Muscle layer of duodenum (tissue), 2 donors: ENCODE results near the gene KAT2B.

Experiments used
- H3K27ac ChIP-seq: one replicate; pipeline ENCODE4 v1.7.0; 2013; ENCODE audit warnings: mild to moderate bottlenecking, low read length
- H3K27me3 ChIP-seq: one replicate; pipeline ENCODE4 v1.7.0; 2013; ENCODE audit warnings: low read depth, mild to moderate bottlenecking, control low read depth, low read length
- H3K36me3 ChIP-seq, 2 donors: one replicate each; pipeline ENCODE4 v1.7.0; 2013; ENCODE audit warnings: low read length in 2 of 2, control low read depth in 1 of 2, mild to moderate bottlenecking in 1 of 2; ENCODE audit not compliant: insufficient read depth in 2 of 2, control insufficient read depth in 1 of 2
- H3K4me1 ChIP-seq, 2 donors: one replicate each; pipeline ENCODE4 v1.7.0; 2013; ENCODE audit warnings: low read length in 2 of 2, mild to moderate bottlenecking in 2 of 2, control low read depth in 1 of 2, moderate library complexity in 1 of 2; ENCODE audit not compliant: insufficient read depth in 2 of 2, control insufficient read depth in 1 of 2
- H3K4me3 ChIP-seq, 2 donors: one replicate each; pipeline ENCODE4 v1.7.0; 2013; ENCODE audit warnings: low read length in 2 of 2, low read depth in 1 of 2, mild to moderate bottlenecking in 1 of 2
- H3K9me3 ChIP-seq, 2 donors: one replicate each; pipeline ENCODE4 v1.7.0; 2013; ENCODE audit warnings: low read length in 2 of 2, control low read depth in 1 of 2, mild to moderate bottlenecking in 1 of 2; ENCODE audit not compliant: control insufficient read depth in 1 of 2
- donor health status: healthy.

The KAT2B gene

DNA sequence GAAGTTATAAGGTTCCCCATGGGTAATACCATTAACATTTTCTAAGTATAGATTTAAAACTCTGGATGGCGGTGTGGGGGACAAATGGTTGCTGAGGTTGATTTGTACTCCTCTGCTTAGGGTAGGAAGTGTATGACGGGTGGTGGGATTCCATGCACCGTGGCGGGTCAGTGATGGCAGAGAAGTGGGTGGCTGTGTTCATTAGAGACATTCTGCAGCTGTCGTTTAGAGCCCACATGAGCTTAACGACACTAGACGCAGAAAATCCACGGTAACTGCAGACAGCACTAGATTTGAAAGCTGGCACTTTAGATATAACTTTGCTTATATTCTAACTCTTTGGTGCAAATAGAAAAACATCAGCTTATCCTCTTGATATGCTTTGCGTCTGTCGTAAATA, 108.2 kb downstream of the KAT2B start:
- no peak overlapping the region for H3K4me3 ChIP-seq
- no peaks in the 10 kb centered on the region for H3K9me3 ChIP-seq
- no peak overlapping the region for H3K27ac ChIP-seq
- H3K36me3 ChIP-seq = peaks cover 4 to 28% of the 10 kb centered on the region in 2 donors
- no peaks in the 10 kb centered on the region for H3K27me3 ChIP-seq
- no peaks in the 10 kb centered on the region for H3K4me1 ChIP-seq

DNA sequence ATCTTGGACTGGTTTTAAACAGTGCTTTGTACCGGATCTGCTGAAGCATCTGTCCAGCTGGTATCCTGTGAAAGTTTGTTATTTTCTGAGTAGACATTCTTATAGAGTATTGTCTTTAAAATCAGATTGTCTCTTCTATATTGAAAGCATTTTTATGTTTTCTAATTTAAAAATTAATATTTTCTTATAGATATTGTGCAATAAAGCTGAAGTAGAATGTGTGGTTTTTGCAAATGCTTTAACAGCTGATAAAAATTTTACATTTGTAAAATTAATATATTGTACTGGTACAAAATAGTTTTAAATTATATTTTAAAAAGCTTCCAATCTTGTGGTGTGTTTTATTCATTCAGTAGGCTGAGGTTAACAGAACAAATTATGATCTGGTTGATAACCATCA, 113.8 kb downstream of the KAT2B start:
- Histone ChIP-seq H3K9me3 (no peaks in the 10 kb centered on the region), H3K27me3 (no peaks in the 10 kb centered on the region), H3K4me3 (no peak overlapping the region), H3K36me3 (peaks cover 0 to 21% of the 10 kb centered on the region in 2 donors), H3K4me1 (no peaks in the 10 kb centered on the region), H3K27ac (no peak overlapping the region)

DNA sequence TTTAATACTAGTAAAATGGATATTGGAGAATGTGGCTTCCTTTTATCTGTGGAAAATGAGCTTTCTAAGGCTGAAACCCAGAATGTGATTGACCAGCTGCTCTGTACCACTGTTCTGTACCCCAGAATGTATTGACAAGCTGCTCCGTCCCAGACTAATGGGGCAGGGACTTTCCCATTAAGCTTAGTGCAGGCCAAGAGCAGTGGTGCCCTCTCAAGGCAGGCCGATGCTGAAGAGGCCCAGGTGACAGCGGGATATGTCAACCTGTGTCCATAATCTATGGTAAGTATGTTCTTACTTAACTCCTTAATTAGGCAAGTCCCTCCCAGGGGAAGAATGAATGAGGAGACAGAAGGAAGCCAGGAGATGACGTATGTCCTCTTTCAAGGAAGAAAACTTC, 114.7 kb downstream of the KAT2B start:
- H3K27ac ChIP-seq = no peak overlapping the region
- no peaks in the 10 kb centered on the region for H3K27me3 ChIP-seq
- no peaks in the 10 kb centered on the region for H3K4me1 ChIP-seq
- H3K9me3 ChIP-seq = no peaks in the 10 kb centered on the region
- peaks cover 0 to 17% of the 10 kb centered on the region in 2 donors for H3K36me3 ChIP-seq
- H3K4me3 ChIP-seq = no peak overlapping the region

DNA sequence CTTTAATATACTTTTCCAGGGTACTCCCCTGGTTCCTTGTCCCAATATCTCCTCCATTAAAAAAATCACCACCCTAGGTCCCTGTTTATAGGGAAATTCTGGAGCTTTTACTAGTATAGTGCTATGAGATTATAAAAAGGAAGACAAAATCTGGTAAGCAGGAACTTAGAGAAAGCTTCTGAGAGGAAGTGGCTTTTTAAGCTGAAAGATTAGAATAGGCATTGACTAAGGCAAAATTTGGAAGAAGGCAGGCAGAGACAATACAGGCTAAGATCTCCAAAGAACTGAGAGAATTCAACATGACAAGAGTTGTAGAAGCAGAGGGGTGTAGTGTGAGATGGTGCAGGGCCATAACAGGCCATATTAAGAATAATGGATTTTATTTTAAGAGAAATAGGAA, 120.0 kb downstream of the KAT2B start:
- Histone ChIP-seq H3K4me3 (no peak overlapping the region), H3K9me3 (no peaks in the 10 kb centered on the region), H3K4me1 (no peaks in the 10 kb centered on the region), H3K27me3 (no peaks in the 10 kb centered on the region), H3K27ac (no peak overlapping the region), H3K36me3 (peaks cover 0 to 4% of the 10 kb centered on the region in 2 donors)

DNA sequence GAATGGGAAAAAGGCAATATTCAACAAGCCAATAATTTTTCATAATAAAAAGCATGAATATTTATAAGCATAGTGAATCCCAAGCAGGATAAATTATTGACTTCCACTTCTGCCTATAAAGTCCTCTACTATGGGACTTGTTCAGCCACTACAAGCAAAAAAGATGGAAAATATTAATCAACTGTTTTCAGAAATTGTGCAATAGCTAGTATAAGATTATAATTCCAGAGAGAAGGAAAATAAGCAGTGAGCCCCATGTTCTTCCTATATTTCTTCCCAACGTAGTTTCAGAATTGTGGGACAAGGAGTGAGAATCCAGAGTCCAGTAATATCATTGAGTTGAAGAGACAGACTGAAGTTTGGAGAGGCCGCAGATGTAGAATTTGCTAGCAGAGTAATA, 121.5 kb downstream of the KAT2B start:
- Histone ChIP-seq H3K4me3 (no peak overlapping the region), H3K9me3 (no peaks in the 10 kb centered on the region), H3K27ac (no peak overlapping the region), H3K27me3 (no peaks in the 10 kb centered on the region), H3K4me1 (no peaks in the 10 kb centered on the region), H3K36me3 (no peaks in the 10 kb centered on the region)

DNA sequence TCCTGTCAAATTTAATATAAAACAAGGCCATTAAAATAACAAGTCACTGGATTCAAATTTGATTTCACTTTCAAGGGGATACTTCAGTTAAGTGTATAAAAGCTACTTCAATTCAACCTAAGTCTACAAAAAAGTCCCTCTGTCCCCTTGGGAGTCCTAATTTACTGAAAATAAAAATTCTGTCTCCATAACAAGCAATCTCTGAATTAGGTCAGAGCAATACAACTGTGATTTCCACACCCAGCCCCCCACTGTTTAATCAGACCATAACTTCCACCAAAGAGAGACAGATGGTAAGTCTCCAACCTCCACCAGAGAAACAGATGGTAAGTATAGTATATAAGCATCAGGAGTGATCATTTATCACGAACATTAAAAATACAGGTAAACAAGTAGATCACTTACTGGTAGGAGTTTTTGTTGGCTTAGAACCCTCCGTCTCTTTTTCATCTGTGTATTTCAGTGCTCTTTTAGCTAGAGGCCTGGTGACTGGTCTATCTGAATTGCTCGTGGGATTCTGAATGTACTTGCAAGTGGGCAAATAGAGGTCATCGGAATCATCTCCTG, 133.7 kb downstream of the KAT2B start:
- Histone ChIP-seq H3K36me3 (no peaks in the 10 kb centered on the region), H3K27ac (no peak overlapping the region), H3K9me3 (no peaks in the 10 kb centered on the region), H3K4me3 (no peak overlapping the region), H3K4me1 (no peaks in the 10 kb centered on the region), H3K27me3 (no peaks in the 10 kb centered on the region)

DNA sequence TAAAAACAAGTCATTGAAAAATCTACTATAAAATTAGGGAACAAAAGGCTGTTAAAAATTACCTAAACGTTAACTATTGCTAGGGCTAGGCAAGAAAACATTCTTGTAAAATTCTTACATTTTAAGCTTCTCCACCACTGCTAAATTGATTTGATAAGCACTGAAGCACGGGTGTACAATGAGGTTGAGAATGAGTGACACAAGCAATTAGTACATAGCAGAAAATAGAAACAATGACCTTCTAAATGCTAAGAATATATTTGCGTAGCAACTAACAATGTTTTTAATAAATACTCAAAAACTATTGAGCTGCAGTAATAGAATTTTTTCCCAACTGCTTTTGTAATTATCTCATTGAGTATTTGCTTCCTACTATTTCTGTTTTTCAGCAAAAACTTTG, 141.0 kb downstream of the KAT2B start:
- Histone ChIP-seq H3K27me3 (no peaks in the 10 kb centered on the region), H3K9me3 (no peaks in the 10 kb centered on the region), H3K27ac (no peak overlapping the region), H3K4me1 (peaks cover 0 to 7% of the 10 kb centered on the region in 2 donors), H3K36me3 (no peaks in the 10 kb centered on the region), H3K4me3 (no peak overlapping the region)

DNA sequence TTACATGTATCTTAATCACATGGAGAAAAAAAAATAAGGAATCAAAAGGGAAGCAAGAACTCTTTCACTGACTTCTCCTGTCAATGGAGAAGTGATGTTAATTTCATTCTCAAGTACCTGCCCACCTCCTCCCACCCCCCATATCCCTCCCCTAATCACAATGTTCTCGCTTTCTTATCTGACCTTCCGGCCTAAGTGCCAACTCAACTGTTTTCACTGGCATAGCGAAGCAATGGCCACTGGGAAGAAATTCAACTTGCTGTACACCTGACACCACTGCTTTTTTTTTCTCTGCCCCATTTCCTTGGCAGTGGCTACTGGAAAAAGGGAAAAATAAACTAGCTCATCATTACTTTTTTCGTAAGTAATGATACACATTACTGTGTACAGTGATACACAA, 142.0 kb downstream of the KAT2B start:
- Histone ChIP-seq H3K4me1 (peaks cover 0 to 11% of the 10 kb centered on the region in 2 donors), H3K9me3 (no peaks in the 10 kb centered on the region), H3K27me3 (no peaks in the 10 kb centered on the region), H3K27ac (no peak overlapping the region), H3K36me3 (no peaks in the 10 kb centered on the region), H3K4me3 (no peak overlapping the region)

DNA sequence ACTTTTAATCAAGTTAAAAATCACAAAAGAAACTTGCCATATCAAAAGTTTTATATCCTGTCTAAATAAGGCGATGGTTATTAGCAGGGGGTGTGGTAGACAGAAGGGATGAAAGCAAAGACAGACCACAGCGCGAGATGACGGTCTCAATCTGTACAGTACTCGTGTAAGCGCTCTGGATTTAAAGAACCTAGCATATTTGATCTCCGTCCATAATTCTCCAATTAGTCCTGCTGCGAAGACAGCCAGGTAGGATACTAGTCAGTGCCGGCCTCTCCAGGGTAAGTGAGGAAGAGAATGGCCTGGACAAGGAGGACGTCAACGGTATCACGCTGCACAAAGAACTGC, 145.1 kb downstream of the KAT2B start:
- H3K36me3 ChIP-seq = no peaks in the 10 kb centered on the region
- no peak overlapping the region for H3K27ac ChIP-seq
- peak overlapping the region; percentile 98 for H3K4me3 ChIP-seq
- no peaks in the 10 kb centered on the region for H3K27me3 ChIP-seq
- H3K9me3 ChIP-seq = no peaks in the 10 kb centered on the region
- H3K4me1 ChIP-seq = peaks cover 0 to 16% of the 10 kb centered on the region in 2 donors

DNA sequence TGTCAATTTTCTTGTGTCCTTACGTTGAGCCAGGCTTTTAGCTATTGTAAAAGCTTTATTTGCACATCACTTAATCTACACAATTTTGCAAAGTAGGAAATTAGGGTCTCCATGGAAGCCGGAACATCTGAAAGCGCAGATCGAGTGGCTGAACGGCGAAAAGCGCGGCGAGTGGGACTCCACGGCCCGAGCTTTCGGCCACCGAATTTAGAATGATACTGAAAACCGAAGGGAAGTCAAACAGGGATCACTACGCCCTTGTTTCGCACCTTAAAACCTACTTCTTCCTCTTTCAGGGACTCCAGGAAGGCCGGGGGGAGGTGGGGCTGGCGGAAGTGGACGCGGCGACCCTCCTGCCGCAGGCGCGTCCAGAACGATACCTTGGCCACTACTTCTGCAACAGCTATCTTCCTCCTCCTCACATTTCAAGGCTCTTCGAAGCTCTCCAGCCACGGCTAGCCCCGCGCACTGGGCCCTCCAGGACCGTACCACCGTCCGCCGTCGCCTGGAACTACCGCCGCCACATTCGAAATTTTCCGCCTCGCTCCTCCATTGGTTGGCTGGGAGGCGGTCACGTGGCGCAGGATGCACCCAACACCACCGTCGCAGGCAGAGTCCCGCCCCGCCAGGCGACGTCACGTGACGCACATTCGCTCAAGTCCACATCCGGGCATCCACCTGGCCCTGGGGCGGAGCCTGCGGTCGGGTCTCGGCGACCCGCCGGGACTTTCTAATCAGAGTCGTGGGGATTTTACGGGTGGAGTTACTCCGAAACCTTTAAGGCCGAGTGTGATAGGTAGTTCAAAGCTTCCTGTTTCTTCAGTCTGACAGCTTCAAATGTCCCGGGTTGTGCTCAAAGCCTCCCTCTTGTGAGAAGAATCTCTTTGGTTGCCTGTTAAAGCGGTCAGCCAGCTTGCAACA, 145.7 kb downstream of the KAT2B start, which contains the start of gene SGO1:
Gene SGO1 (minus strand): TSS at position 528 of the 921 bp plus-strand sequence. CDS start 2,179 bp downstream, outside the sequence.
- no peaks in the 10 kb centered on the region for H3K36me3 ChIP-seq
- H3K27ac ChIP-seq = peak within 1 kb of the TSS; percentile 99
- H3K4me1 ChIP-seq = peaks cover 0 to 16% of the 10 kb centered on the region in 2 donors
- H3K9me3 ChIP-seq = no peaks in the 10 kb centered on the region
- H3K4me3 ChIP-seq = peak within 1 kb of the TSS; percentile 98
- no peaks in the 10 kb centered on the region for H3K27me3 ChIP-seq

DNA sequence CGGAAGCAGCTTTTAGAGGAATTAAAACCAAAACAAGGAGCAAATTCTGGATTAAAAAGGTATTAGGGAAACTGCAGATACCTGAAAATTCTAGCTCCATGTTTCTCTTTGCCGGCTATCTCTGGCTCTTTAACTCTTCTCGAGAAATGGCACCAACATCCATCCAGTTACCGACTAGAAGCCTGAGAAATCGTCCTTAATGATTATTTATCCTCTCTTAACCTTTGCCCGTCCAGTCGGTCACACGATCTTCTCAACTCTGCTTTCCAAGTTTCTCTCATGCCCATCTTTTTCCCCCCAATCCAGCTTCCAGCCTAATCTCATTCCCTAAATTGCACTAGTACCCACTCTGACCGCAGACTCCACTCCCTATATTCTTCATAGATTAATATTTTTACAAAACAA, 146.4 kb downstream of the KAT2B start:
- Histone ChIP-seq H3K36me3 (no peaks in the 10 kb centered on the region), H3K27me3 (no peaks in the 10 kb centered on the region), H3K9me3 (no peaks in the 10 kb centered on the region), H3K4me3 (peak overlapping the region; percentile 98), H3K27ac (peak overlapping the region; percentile 99), H3K4me1 (peaks cover 0 to 16% of the 10 kb centered on the region in 2 donors)
